Measurements from ENCODE around the gene CRTC3.
"Not testable (repeated sequence)": the region's sequence is repeated elsewhere in the genome, so short reads cannot be mapped to it uniquely, and the experiment has no call there.

DNA sequence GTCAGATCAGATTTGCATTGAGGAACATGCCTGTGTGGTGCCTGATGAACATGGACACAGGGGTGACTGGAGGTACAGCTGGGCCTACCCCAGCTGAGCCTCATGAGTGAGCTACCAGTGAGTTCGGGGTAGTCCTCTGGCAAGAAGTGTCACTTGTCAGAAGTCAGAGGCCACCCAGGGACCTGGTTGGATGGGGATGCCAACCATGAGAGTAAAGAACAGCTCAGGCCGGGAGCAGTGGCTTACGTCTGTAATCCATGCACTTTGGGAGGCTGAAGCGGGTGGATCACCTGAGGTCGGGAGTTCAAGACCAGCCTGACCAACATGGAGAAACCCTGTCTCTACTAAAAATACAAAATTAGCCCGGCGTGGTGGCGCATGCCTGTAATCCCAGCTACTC is 140.9 kb downstream of the CRTC3 start:
- TF ChIP-seq SP1 (IDR thresholded peaks at IDR 0.05); FOXA1 (IDR thresholded peaks at IDR 0.05); ELF4 (IDR thresholded peaks at IDR 0.05); BHLHE40 (IDR thresholded peaks at IDR 0.05; ENCODE audit: borderline replicate concordance); CTBP1 (IDR thresholded peaks at IDR 0.05; ENCODE audit: borderline replicate concordance); FOXK2 (IDR thresholded peaks at IDR 0.05); SUZ12 (IDR thresholded peaks at IDR 0.05): not testable (repeated sequence)
